Loucy (cell line): Measurements from ENCODE around the gene MCF2L.

Experiments used
- EZH2phosphoT487 ChIP-seq: fragments of 200-600 bp; IDR thresholded peaks from 2 replicates; pipeline ENCODE4 v1.6.1; 2018; ENCODE audit warnings: antibody characterized with exemption, mild to moderate bottlenecking, moderate library complexity, borderline replicate concordance
- TF ChIP-seq, protein P1 (sequence below): fragments of 200-600 bp; sonication (generic); conservative IDR thresholded peaks from 2 replicates; pipeline ENCODE4 v1.5.1; 2014; ENCODE audit warnings: mild to moderate bottlenecking, antibody characterized with exemption, low read length

DNA sequence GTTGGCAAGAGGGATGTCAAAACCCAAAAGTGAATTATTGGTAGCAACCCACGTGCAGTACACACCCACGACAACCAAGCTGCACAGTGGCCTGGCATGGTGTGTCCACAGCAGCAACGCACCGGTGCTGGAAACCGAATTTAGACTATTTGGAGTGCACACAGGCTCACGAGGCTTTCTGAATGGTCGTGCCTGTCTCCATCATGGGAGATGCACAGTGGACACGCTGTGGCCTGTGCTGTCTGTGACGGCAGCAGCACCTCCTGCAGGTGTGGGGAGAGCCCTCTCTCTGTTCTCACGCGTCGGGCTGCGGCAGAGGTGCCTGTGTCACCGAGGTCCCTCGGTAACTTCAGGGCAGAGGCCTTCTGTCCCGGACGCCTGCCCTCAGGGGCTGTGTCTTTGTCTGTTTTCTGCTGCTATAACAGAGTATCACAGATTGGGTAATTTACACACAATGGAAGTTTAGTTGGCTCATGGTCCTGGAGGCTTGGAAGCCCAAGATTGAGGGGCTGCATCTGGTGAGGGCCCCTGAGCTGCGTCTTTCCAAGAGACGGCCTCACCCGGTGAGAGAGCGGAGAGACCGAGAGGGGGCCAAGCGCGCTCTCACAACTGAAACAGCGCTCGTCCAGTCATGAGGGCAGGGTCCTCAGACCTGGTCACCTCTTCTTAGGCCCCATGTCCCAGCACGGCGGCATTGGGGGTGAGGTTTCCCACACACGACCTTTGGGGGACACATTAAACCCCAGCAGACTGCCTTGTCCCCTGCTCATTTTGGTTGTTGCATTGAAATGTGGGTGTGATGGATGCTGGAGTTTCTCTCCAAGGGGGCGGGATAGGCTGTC lies 9.1 kb upstream of the MCF2L start:
- TF ChIP-seq, protein P1, sequence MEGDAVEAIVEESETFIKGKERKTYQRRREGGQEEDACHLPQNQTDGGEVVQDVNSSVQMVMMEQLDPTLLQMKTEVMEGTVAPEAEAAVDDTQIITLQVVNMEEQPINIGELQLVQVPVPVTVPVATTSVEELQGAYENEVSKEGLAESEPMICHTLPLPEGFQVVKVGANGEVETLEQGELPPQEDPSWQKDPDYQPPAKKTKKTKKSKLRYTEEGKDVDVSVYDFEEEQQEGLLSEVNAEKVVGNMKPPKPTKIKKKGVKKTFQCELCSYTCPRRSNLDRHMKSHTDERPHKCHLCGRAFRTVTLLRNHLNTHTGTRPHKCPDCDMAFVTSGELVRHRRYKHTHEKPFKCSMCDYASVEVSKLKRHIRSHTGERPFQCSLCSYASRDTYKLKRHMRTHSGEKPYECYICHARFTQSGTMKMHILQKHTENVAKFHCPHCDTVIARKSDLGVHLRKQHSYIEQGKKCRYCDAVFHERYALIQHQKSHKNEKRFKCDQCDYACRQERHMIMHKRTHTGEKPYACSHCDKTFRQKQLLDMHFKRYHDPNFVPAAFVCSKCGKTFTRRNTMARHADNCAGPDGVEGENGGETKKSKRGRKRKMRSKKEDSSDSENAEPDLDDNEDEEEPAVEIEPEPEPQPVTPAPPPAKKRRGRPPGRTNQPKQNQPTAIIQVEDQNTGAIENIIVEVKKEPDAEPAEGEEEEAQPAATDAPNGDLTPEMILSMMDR = no peak
- TF ChIP-seq EZH2phosphoT487 = no peak
